Inferior parietal cortex (tissue), 1 donor: ENCODE data around the gene C19orf47.

ENCODE experiments used
- DNase-seq: peaks from one replicate; pipeline ENCODE4 v3.0.0-alpha.2; 2016; ENCODE audit errors: extremely low spot score

The C19orf47 gene

DNA sequence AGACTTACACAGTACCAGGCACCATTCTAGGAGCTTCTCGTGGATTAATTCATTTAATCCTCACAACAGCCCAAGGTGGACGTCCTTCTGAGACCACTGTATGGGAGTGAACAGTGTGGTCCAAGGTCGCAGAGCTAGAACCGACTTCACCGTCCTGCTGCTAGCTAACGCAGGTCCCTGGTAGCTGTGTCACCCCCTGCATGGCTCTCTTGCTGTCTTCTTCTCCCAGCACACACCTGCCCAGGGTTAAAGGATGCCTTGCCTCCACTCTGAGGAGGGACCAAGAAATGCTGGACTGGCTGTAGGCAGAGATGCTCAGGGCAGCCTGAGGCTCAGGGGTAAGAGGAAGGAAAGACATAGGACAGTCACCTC is 66.0 kb downstream of the C19orf47 start:
- no peak for DNase-seq

DNA sequence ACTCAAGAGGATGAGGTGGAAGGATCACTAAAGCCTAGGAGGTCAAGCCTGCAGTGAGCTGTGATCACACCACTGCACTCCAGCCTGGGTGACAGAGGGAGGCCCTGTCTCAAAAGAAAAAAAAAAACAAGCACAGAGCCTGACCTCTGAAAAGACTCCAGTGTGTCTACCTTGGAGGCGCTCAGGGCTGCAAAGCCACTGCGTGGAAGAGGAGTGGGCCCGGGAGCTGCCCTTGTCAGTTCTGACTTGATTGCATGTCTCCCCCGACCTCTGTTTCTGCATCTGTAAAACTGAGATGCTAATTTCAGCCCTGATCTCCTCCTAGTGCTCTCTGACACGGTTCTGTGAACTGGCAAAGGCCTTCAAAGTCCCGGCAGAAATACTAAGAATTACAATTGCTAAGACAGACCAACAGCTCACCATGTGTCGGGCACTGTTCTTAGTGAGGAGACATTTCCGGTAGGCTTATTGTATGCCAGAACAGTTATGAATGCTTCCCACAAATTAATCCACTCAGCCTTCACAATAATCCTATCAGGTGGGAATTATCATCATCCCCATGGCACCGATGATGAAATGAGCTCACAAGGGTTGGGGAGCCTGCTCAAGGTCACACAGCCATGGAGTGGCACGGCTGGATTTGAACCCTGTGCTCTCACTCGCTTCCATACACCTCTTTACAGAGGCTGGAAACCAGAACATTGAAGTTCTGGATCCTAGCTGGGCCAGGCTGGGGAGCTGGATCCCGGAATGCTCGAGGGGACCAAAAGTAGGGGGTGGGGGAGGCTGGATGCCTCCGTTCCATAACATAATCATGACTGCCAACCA is 66.6 kb downstream of the C19orf47 start:
- no peak for DNase-seq

- no peak for DNase-seq
Observed at GRCh38 chr19:40280608-40281221, 67.5 kb downstream of the C19orf47 start.

- DNase-seq, result no peak
Observed at GRCh38 chr19:40279761-40280607, 68.2 kb downstream of the C19orf47 start.

DNA sequence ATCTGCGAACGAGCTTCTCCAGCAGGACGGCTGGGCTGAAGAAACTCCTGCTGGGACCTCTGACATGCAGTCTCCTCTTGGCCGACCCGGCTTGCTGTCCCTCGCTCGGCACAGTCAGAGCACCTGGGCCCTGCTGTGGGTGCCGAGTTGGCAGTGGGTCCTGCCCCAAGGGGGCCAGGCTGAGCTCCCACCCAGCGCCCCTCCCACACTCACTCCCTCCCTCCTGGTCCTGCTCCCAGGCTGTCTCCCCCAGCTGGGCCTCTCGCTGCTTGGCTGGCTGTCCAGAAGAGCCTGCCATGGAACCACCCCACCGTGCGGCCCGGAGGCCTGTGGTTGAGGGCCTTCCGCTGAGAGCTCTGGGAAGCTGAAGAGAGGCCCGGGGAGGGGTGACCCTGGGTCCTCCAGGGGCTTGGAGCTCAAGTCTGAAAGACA is 69.1 kb downstream of the C19orf47 start:
- DNase-seq, result no peak

DNA sequence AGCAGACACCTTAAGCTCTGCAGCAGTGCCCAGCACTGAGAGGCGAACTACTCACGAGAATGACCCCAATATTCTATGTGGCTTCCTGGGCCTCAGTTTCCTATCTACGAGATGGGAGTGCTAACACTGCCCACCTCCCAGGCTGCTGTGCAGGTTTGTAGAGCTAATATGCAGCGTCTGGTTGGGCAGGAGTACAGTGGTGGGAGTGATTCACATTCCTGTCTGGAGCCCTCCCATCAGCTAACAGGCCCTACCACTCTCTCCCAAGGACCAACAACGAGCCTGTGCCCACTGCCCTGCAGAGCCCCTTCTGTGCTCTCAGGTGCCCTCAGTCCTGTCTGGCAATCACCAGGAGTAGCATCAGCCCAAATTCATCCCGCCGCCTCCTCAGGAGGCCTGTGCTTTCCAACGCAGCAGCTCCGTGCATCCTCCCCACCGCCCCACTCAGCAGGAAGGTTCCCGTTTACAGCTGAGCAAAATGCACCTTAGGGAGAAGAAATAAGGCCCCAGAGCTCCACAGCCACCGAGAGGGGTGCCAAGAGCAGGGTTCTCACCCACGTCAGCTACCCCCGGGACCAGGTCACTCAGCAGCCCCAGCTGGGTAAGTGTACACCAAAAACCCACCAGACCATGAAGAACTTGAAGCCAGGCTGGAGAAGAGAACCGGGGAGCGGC is 69.7 kb downstream of the C19orf47 start:
- no peak for DNase-seq

GRCh38 chr19:40277356-40278059 is 70.7 kb downstream of the C19orf47 start:
- DNase-seq, result no peak

DNA sequence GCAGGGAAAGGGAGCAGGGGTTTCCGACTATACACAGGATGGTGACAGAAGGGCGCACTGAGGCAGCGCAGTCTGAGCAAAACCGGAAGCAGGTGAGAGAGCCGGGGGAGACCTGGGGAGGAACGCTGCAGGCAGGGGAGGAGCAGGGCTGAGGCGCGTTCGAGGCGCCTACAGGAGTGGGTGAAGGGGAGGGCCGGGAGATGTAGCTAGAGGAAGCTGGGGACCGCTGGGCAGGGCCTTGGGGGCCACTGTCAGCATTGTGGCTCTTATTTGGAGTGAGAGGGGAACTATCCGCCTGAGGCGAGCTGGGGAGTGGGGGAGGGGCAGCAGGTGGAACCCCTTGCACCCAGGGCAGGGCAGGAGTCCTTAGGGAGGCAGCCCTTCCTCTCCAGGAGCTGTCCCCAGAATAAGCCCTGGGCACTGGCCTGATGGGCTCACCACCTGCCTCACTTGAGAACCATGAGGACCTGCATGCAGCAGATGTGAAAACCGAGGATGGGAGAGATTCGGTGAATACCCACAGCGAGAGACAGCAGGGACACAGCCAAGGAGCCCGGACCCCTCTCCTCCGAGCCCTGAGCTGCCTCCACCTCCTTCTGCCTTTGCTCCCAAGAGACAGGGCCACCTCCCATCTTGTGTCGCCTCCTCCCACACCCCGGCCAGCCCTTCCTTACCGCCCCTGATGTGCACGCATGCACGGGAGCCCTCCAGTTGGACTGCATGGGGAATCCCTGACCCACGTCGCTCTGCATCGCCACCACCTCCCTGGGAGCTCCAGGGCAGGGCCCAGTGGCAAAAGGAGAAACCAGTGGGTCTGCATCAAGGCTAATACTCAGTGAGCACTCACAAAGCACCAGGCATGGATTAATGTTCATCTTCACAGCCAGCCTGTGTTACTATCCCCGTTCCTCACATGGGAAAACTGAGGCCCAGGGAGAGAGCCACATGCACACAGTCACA is 73.3 kb downstream of the C19orf47 start:
- DNase-seq, result no peak

DNA sequence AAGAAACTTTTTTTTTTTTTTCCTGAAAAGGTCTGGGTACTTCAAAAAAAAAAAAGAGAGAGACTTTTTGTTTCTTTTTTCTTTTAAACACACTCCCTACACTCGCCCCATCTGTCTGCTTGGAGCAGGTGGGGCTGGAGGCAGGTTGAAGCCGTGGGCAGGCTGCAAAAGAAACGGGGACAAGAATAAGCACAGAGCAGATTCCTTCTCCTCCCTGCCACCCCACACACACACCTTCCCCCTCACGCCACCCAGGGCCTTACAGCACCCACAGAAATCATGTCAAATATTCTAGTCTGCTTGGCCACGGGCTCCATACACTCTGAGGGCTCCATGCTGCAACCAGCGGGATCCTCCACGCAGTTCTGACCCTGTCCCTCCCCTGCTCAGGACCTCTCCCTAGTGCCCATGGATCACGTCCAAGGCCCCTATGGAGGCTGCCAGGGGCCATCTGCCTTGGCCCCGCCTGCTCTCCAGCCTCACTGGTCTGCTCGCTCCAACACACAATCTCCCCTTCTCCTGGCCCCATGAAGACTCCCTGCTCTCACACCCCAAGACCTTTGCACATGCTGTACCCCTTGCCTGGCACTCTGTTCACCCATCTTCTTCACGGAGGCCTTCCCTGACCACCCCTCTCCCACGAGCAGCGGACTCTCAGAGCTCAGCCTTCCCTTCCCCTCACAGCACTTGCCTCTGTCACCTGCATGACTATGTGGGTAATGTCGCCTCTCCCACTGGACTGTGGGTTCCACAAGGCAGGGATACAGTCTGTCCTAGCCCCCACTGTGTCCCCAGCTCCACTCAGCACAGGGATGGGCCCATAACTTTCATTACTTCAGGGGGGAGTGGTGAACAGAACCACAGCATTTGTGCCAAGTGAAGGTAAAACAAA is 74.5 kb downstream of the C19orf47 start:
- no peak for DNase-seq

DNA sequence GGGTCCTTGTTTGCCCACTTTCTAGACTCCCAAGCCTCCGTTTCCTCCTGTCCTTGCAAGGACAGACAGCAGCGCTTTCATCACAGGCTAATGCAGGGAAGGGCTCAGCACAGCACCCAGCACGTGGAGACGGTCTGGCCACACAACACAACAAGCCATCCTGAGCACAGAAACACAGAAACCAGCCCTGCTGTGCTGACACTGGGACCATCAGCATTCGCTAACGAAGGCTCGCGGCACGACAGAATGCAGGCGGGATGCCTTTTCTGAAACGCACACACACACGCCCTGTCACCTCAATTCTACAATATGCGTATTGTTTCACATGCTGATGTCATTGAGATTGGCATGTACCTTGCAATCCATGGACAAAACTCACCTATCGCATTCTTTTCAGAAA is 75.9 kb downstream of the C19orf47 start:
- no peak for DNase-seq

DNA sequence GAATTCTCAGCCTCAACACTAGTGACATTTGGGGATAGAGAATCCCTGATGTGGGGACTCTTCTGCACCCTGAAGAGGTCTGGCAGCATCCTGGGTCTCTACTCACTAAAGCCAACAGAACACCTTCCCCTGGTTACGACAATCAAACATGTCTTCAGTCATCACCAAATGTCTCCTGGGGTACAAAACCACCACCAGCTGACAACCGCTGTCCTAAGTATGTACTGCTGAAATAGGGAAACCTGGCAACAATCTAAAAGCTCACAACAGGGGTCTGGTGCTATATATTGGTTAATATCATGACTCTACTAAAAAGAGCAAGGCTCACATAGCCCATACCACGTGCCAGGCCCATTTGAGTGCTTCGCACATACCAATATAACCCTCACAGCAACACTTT is 76.5 kb downstream of the C19orf47 start:
- no peak for DNase-seq

GRCh38 chr19:40270362-40271089 is 77.7 kb downstream of the C19orf47 start:
- no peak for DNase-seq
